Liver (tissue), 9 donors: Measurements from ENCODE around the gene SLC25A22. TPM values are rescaled to one million over a fixed set of nuclear protein-coding genes. Genes with fewer than 3 reads are reported as not detected.

Experiments used
- DNase-seq: peaks from one replicate; pipeline ENCODE4 v3.0.0-alpha.2; 2017; ENCODE audit warnings: low spot score
- H3K27ac ChIP-seq, 2 donors: one replicate each; pipeline ENCODE4 v1.7.0; 2013; ENCODE audit warnings: inconsistent platforms in 2 of 2, low read length in 2 of 2, control low read depth in 1 of 2, low read depth in 1 of 2, mild to moderate bottlenecking in 1 of 2
- H3K27me3 ChIP-seq, 4 donors: one replicate each; pipeline versions ENCODE4 v1.6.1 to v1.7.0; 2013; ENCODE audit warnings: low read length in 3 of 4, inconsistent platforms in 1 of 4, mild to moderate bottlenecking in 1 of 4, moderate library complexity in 1 of 4; ENCODE audit not compliant: control insufficient read depth in 4 of 4, insufficient read depth in 4 of 4
- H3K36me3 ChIP-seq, 4 donors: one replicate each; pipeline versions ENCODE4 v1.6.1 to v1.7.0; 2013; ENCODE audit warnings: low read length in 3 of 4, mild to moderate bottlenecking in 3 of 4, low read depth in 1 of 4, moderate library complexity in 1 of 4; ENCODE audit not compliant: control insufficient read depth in 4 of 4, insufficient read depth in 3 of 4
- H3K4me1 ChIP-seq, 4 donors: one replicate each; pipeline versions ENCODE4 v1.6.1 to v1.7.0; 2013; ENCODE audit warnings: low read length in 3 of 4, mild to moderate bottlenecking in 3 of 4, moderate library complexity in 1 of 4; ENCODE audit not compliant: control insufficient read depth in 4 of 4, insufficient read depth in 4 of 4
- H3K4me3 ChIP-seq, 3 donors: one replicate each; pipeline versions ENCODE4 v1.6.1 to v1.7.0; 2013; ENCODE audit warnings: low read length in 3 of 3, control low read depth in 1 of 3, low read depth in 1 of 3, mild to moderate bottlenecking in 1 of 3
- H3K9ac ChIP-seq, 2 donors: one replicate each; pipeline ENCODE4 v1.7.0; 2013; ENCODE audit warnings: low read length in 2 of 2, mild to moderate bottlenecking in 2 of 2, moderate library complexity in 2 of 2, control low read depth in 1 of 2, low read depth in 1 of 2
- H3K9me3 ChIP-seq, 4 donors: one replicate each; pipeline versions ENCODE4 v1.6.1 to v1.7.0; 2013; ENCODE audit warnings: low read length in 3 of 4; ENCODE audit not compliant: control insufficient read depth in 4 of 4
- EGR1 ChIP-seq, 2 donors: IDR thresholded peaks; 2 replicates each; pipeline ENCODE4 v1.6.1; 2016 to 2018; ENCODE audit warnings: antibody characterized with exemption in 2 of 2, low read depth in 2 of 2
- GABPA ChIP-seq, 2 donors: IDR thresholded peaks in 1 of 2; conservative IDR thresholded peaks in 1 of 2; 2 replicates each; pipeline ENCODE4 v1.6.1; 2016; ENCODE audit warnings: antibody characterized with exemption in 2 of 2, mild to moderate bottlenecking in 1 of 2, moderate library complexity in 1 of 2
- HNF4A ChIP-seq, 2 donors: conservative IDR thresholded peaks; 2 replicates each; pipeline ENCODE4 v1.6.1; 2016; ENCODE audit warnings: antibody characterized with exemption in 2 of 2, mild to moderate bottlenecking in 2 of 2
- HNF4G ChIP-seq: IDR thresholded peaks from 2 replicates; pipeline ENCODE4 v1.6.1; 2016; ENCODE audit warnings: antibody characterized with exemption
- JUND ChIP-seq, 2 donors: IDR thresholded peaks; 2 replicates each; pipeline ENCODE4 v1.6.1; 2016; ENCODE audit warnings: antibody characterized with exemption in 2 of 2
- RXRA ChIP-seq, 2 donors: IDR thresholded peaks; 2 replicates each; pipeline ENCODE4 v1.6.1; 2017 to 2018; ENCODE audit warnings: antibody characterized with exemption in 2 of 2, mild to moderate bottlenecking in 1 of 2
- SP1 ChIP-seq: IDR thresholded peaks from 2 replicates; pipeline ENCODE4 v1.6.1; 2018; ENCODE audit warnings: antibody characterized with exemption, mild to moderate bottlenecking
- YY1 ChIP-seq: IDR thresholded peaks from 2 replicates; pipeline ENCODE4 v1.6.1; 2016; ENCODE audit warnings: antibody characterized with exemption, mild to moderate bottlenecking
- WGBS: extraction: QIAGEN DNeasy Blood & Tissue Kit; methylation state at CpG from one replicate; pipeline ENCODE4 v1.1.7; 2013; 5-methylcytosine and 5-hydroxymethylcytosine counted together
- polyA plus RNA-seq, 2 donors: library from polyadenylated mRNA; stranded (reverse) in 1 of 2; unstranded in 1 of 2; fragments of 200-250 nt in 1 of 2; fragments of >200 nt in 1 of 2; fragmentation: Nextera tagmentation in 1 of 2; extraction: Ambion mirVana in 1 of 2; gene quantifications; one replicate each; pipeline versions ENCODE4 v1.2.1 to v1.2.3, GENCODE V29; 2013 to 2015
- total RNA-seq, 2 donors: library from RNA; depleted of rRNA; stranded (reverse); fragments of >200 nt; gene quantifications; one replicate each; pipeline ENCODE4 v1.2.3, GENCODE V29; 2014
- TF ChIP-seq, protein P1 (sequence below): fragments of 150-350 bp; IDR thresholded peaks from 2 replicates; pipeline ENCODE4 v1.5.1; 2017; ENCODE audit warnings: improper control_type of control experiment, low read depth, low read length; ENCODE audit not compliant: missing input control
- TF ChIP-seq, protein P2 (sequence below): IDR thresholded peaks from 2 replicates; pipeline ENCODE4 v1.6.1; 2016; ENCODE audit warnings: antibody characterized with exemption
- donor health status: healthy.
- donor health status: healthy.
- donor health status: healthy.
- donor health status: healthy.
- donor health status: healthy.

SLC25A22 gene
- total and polyA plus RNA-seq, 4 donors = 5.3 to 26.8 (median 12.1) TPM

DNA sequence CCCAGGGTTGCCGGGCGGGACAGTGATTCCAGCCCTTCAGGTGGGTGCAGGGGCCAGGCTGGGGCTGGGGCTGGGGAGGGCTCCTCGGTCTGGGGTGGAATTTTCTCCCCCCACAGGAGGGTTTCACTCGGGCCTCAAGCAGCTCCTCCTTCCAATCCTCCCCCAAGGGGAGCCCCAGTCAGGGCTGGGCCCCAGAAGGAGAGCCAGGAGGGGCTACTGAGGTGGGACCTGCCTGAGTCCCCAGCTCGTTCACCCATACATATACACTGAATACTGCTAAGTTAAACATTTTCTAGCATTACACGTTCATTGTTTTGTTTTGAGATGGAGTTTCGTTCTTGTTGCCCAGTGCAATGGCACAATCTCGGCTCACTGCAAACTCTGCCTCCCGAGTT is 28.1 kb upstream of the SLC25A22 start:
- DNase-seq = no peak
- no peak overlapping the region for H3K9ac ChIP-seq
- TF ChIP-seq, protein P1, sequence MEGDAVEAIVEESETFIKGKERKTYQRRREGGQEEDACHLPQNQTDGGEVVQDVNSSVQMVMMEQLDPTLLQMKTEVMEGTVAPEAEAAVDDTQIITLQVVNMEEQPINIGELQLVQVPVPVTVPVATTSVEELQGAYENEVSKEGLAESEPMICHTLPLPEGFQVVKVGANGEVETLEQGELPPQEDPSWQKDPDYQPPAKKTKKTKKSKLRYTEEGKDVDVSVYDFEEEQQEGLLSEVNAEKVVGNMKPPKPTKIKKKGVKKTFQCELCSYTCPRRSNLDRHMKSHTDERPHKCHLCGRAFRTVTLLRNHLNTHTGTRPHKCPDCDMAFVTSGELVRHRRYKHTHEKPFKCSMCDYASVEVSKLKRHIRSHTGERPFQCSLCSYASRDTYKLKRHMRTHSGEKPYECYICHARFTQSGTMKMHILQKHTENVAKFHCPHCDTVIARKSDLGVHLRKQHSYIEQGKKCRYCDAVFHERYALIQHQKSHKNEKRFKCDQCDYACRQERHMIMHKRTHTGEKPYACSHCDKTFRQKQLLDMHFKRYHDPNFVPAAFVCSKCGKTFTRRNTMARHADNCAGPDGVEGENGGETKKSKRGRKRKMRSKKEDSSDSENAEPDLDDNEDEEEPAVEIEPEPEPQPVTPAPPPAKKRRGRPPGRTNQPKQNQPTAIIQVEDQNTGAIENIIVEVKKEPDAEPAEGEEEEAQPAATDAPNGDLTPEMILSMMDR = no peak
- no peak for TF ChIP-seq YY1
- TF ChIP-seq GABPA (IDR thresholded peaks at IDR 0.05 in 1 of 2, conservative IDR thresholded peaks at IDR 0.05 in 1 of 2) = no peak
- TF ChIP-seq JUND (IDR thresholded peaks at IDR 0.05) = no peak
- 56% methylated on average over 9 of the region's 9 CpGs for WGBS
- H3K27ac ChIP-seq = no peak overlapping the region
- peaks cover 60 to 91% (median 75%) of the 10 kb centered on the region in 4 donors for H3K4me1 ChIP-seq
- H3K4me3 ChIP-seq = no peak overlapping the region
- H3K27me3 ChIP-seq = no peaks in the 10 kb centered on the region
- H3K36me3 ChIP-seq = peaks cover 0 to 15% (median 3%) of the 10 kb centered on the region in 4 donors
- H3K9me3 ChIP-seq = no peaks in the 10 kb centered on the region

DNA sequence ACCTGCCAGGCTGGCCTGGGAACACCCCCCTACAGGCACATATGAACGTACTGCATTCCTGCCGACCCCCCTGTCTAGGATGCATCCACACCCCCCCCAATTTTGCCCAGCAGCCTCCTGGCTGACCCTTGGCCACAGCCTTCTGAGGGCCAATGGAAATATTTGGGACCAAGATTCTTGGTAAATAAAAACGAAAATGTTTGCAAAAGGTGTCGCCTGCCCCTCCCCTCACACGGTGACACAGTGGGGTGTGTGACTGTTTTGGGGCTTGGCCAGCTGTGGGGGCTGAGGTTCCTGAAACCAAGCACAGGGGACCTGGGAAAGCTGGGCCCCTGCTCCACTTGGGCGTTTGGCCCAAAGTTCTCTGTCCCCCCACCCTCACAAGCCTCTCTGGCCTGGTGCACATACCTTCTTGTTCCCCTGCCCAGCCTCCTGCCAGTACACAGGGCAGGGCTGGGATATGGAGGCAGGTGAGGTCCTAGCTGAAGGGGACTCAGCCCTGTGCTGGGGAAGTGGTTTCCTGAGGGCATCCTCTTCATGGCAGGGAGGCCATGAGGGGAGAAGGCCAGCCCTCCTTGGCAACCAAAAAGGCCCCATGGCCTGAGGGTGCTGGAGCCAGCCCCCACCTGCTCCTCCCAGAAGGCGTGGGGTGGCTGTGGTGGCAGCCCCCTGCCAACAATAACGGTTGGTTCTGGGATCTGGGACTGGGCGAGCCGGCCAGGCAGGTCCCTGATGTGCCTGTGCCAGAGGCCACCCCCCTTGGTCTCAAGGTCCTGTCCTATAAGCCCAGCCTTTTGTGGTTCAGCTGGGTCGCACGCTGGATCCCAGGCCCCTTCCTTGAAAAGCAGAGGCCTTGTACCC is 27.5 kb upstream of the SLC25A22 start:
- H3K27ac ChIP-seq = peak overlapping the region; percentile 15 to 46
- TF ChIP-seq SP1 (peak; percentile 14), HNF4G (no peak), RXRA (IDR thresholded peaks at IDR 0.05) (peak in 1 of 2 donors; percentile 70), HNF4A (conservative IDR thresholded peaks at IDR 0.05) (peak; percentile 6 to 67), JUND (IDR thresholded peaks at IDR 0.05) (peak in 1 of 2 donors; percentile 41), EGR1 (IDR thresholded peaks at IDR 0.05; ENCODE audit: low read depth in 2 of 2) (peak in 1 of 2 donors; percentile 52), GABPA (IDR thresholded peaks at IDR 0.05 in 1 of 2, conservative IDR thresholded peaks at IDR 0.05 in 1 of 2) (no peak)
- TF ChIP-seq, protein P2, sequence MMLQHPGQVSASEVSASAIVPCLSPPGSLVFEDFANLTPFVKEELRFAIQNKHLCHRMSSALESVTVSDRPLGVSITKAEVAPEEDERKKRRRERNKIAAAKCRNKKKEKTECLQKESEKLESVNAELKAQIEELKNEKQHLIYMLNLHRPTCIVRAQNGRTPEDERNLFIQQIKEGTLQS = no peak
- no peaks in the 10 kb centered on the region for H3K27me3 ChIP-seq
- no peak for DNase-seq
- no peak overlapping the region for H3K4me3 ChIP-seq
- no peaks in the 10 kb centered on the region for H3K9me3 ChIP-seq
- H3K4me1 ChIP-seq = peaks cover 59 to 91% (median 73%) of the 10 kb centered on the region in 4 donors
- no peak overlapping the region for H3K9ac ChIP-seq
- 50% methylated on average over 12 of the region's 12 CpGs for WGBS
- H3K36me3 ChIP-seq = peaks cover 0 to 15% (median 3%) of the 10 kb centered on the region in 4 donors

DNA sequence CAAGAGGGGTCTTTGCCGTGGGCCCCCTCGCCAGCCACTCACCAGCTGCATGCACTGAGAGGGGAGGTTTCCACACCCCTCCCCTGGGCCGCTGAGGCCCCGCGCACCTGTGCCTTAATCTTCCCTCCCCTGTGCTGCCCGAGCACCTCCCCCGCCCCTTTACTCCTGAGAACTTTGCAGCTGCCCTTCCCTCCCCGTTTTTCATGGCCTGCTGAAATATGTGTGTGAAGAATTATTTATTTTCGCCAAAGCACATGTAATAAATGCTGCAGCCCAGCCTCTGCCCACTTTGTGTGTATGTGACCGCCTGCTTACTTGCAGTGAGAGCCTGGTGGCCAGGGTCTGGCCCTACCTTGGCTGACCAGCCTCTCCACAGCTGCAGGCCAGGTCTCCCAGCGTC is 26.9 kb upstream of the SLC25A22 start:
- Histone ChIP-seq H3K9me3 (no peaks in the 10 kb centered on the region), H3K27me3 (no peaks in the 10 kb centered on the region), H3K27ac (peak overlapping the region in 1 of 2 donors; percentile 30), H3K4me1 (peaks cover 53 to 91% (median 70%) of the 10 kb centered on the region in 4 donors), H3K36me3 (peaks cover 0 to 15% (median 3%) of the 10 kb centered on the region in 4 donors), H3K9ac (no peak overlapping the region), H3K4me3 (no peak overlapping the region)
- 60% methylated on average over 11 of the region's 11 CpGs for WGBS
- no peak for DNase-seq
- TF ChIP-seq, protein P2 = no peak
